ENCODE results near the gene MLLT3. TPM values are rescaled to one million over a fixed set of nuclear protein-coding genes. Genes with fewer than 3 reads are reported as not detected.

Gene MLLT3
- total RNA-seq, 3 donors from 2014 or later: 8.8 to 30.3 (median 22.6) TPM

- no peaks in the 10 kb centered on the region for H3K36me3 ChIP-seq
- intact Hi-C loops (cut with DNase I; ENCODE audit: low total_unique reads): loop anchor here (10.0 kb wide), 1 partner anchor 835 kb away; no protein-coding TSS in a partner anchor
- TF ChIP-seq POLR2AphosphoS5 (IDR thresholded peaks at IDR 0.05) (no peak), POLR2A (IDR thresholded peaks at IDR 0.05) (no peak)
- TF ChIP-seq, protein P1, sequence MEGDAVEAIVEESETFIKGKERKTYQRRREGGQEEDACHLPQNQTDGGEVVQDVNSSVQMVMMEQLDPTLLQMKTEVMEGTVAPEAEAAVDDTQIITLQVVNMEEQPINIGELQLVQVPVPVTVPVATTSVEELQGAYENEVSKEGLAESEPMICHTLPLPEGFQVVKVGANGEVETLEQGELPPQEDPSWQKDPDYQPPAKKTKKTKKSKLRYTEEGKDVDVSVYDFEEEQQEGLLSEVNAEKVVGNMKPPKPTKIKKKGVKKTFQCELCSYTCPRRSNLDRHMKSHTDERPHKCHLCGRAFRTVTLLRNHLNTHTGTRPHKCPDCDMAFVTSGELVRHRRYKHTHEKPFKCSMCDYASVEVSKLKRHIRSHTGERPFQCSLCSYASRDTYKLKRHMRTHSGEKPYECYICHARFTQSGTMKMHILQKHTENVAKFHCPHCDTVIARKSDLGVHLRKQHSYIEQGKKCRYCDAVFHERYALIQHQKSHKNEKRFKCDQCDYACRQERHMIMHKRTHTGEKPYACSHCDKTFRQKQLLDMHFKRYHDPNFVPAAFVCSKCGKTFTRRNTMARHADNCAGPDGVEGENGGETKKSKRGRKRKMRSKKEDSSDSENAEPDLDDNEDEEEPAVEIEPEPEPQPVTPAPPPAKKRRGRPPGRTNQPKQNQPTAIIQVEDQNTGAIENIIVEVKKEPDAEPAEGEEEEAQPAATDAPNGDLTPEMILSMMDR (IDR thresholded peaks at IDR 0.05): no peak
- H3K27ac ChIP-seq: no peak overlapping the region
- no peaks in the 10 kb centered on the region for H3K4me1 ChIP-seq
- H3K27me3 ChIP-seq: no peaks in the 10 kb centered on the region
- no peak overlapping the region for H3K4me3 ChIP-seq
- DNase-seq (ENCODE audit: low spot score in 2 of 2): no peak
- H3K9me3 ChIP-seq: no peaks in the 10 kb centered on the region
Measured at GRCh38 chr9:20419533-20419932, 202.8 kb downstream of the MLLT3 start.

DNA sequence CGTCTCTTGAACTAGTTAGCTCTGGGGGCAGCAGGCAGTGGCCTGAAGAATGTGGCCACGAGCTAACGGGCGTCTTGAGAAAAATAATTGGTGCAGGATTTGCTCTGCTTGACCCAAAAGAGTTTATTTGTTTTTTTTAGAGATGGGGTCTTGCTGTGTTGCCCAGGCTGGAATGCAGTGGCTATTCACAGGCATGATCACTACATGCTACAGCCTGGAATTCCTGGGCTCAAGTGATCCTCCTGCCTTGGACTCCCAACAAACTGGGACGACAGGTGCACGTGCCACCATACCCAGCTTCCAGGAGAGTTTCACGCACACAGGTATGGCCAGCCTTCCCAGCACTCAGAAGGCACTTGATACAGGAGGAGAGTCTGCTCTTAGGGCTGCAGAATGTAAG lies 203.8 kb downstream of the MLLT3 start:
- no peaks in the 10 kb centered on the region for H3K27me3 ChIP-seq
- no peaks in the 10 kb centered on the region for H3K36me3 ChIP-seq
- TF ChIP-seq POLR2A (IDR thresholded peaks at IDR 0.05): no peak
- TF ChIP-seq, protein P1 (IDR thresholded peaks at IDR 0.05): no peak
- TF ChIP-seq POLR2AphosphoS5 (IDR thresholded peaks at IDR 0.05): no peak
- no peaks in the 10 kb centered on the region for H3K4me1 ChIP-seq
- no peak overlapping the region for H3K4me3 ChIP-seq
- DNase-seq (ENCODE audit: low spot score in 2 of 2): no peak
- H3K27ac ChIP-seq: no peak overlapping the region
- intact Hi-C loops (cut with DNase I; ENCODE audit: low total_unique reads): loop anchor here (10.0 kb wide), 1 partner anchor 836 kb away; no protein-coding TSS in a partner anchor
- no peaks in the 10 kb centered on the region for H3K9me3 ChIP-seq

GRCh38 chr9:20417373-20418080 lies 204.8 kb downstream of the MLLT3 start:
- Histone ChIP-seq H3K27me3 (no peaks in the 10 kb centered on the region), H3K9me3 (no peaks in the 10 kb centered on the region), H3K4me3 (no peak overlapping the region), H3K4me1 (no peaks in the 10 kb centered on the region), H3K36me3 (no peaks in the 10 kb centered on the region), H3K27ac (no peak overlapping the region)
- no peak for DNase-seq (ENCODE audit: low spot score in 2 of 2)
- intact Hi-C loops (cut with DNase I; ENCODE audit: low total_unique reads): loop anchor here (10.0 kb wide), 1 partner anchor 837 kb away; no protein-coding TSS in a partner anchor
- TF ChIP-seq POLR2A (IDR thresholded peaks at IDR 0.05): no peak
- no peak for TF ChIP-seq POLR2AphosphoS5 (IDR thresholded peaks at IDR 0.05)
- TF ChIP-seq, protein P1 (IDR thresholded peaks at IDR 0.05): no peak

DNA sequence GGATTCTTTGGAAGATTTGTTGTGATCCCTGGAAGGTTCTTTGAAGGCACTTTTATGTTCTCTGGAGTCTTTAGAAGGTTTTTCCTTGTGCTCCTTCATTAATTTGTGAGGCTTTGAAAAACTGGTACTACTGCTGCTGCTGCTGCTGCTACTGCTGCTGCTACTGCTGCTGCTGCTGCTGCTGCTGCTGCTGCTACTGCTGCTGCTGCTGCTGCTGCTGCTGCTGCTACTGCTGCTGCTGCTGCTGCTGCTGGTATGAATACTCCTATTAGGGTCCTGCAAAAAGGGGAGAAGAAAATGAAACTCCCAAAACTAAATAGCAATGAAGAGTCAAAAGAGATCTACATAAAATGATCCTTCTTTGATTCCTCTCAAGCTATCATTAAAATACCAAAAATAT lies 208.1 kb downstream of the MLLT3 start:
- intact Hi-C loops (cut with DNase I; ENCODE audit: low total_unique reads): loop anchor here (10.0 kb wide), 1 partner anchor 841 kb away; no protein-coding TSS in a partner anchor
- no peaks in the 10 kb centered on the region for H3K27me3 ChIP-seq
- H3K4me3 ChIP-seq: no peak overlapping the region
- no peak overlapping the region for H3K27ac ChIP-seq
- no peak for DNase-seq (ENCODE audit: low spot score in 2 of 2)
- no peaks in the 10 kb centered on the region for H3K4me1 ChIP-seq
- H3K36me3 ChIP-seq: no peaks in the 10 kb centered on the region
- TF ChIP-seq POLR2A (IDR thresholded peaks at IDR 0.05) (no peak), POLR2AphosphoS5 (IDR thresholded peaks at IDR 0.05) (no peak)
- TF ChIP-seq, protein P1 (IDR thresholded peaks at IDR 0.05): no peak
- no peaks in the 10 kb centered on the region for H3K9me3 ChIP-seq

- no peak overlapping the region for H3K27ac ChIP-seq
- no peaks in the 10 kb centered on the region for H3K27me3 ChIP-seq
- no peak for DNase-seq (ENCODE audit: low spot score in 2 of 2)
- intact Hi-C loops (cut with DNase I; ENCODE audit: low total_unique reads): loop anchor here (10.0 kb wide), 1 partner anchor 845 kb away; no protein-coding TSS in a partner anchor
- no peaks in the 10 kb centered on the region for H3K4me1 ChIP-seq
- no peaks in the 10 kb centered on the region for H3K36me3 ChIP-seq
- TF ChIP-seq POLR2AphosphoS5 (IDR thresholded peaks at IDR 0.05) (no peak), POLR2A (IDR thresholded peaks at IDR 0.05) (no peak)
- TF ChIP-seq, protein P1 (IDR thresholded peaks at IDR 0.05): no peak
- H3K9me3 ChIP-seq: no peaks in the 10 kb centered on the region
- H3K4me3 ChIP-seq: no peak overlapping the region
Measured at GRCh38 chr9:20409321-20410092, 212.8 kb downstream of the MLLT3 start.
